Measurements from ENCODE around the gene NTM.

Gene NTM

DNA sequence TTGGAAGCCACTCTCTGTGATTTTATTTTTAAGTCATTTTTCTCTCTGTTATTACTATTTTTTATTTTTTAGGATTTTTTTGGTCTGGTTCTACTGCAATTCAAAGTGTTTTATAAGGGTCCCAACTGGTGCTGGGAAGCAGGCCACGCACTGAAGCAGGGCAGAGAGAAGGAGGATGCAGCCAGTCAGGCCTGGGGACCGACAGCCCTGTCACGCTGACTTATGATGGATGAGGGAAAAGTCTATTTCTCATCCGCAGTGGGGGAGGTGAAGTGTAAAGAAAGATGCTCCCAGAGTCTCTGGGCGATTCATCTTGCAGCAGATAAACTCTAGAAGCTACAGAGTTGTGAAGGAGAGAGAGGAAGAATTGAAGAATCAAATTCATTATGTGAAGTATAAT is 191.6 kb downstream of the NTM start:
- DNase-seq, result no peak

DNA sequence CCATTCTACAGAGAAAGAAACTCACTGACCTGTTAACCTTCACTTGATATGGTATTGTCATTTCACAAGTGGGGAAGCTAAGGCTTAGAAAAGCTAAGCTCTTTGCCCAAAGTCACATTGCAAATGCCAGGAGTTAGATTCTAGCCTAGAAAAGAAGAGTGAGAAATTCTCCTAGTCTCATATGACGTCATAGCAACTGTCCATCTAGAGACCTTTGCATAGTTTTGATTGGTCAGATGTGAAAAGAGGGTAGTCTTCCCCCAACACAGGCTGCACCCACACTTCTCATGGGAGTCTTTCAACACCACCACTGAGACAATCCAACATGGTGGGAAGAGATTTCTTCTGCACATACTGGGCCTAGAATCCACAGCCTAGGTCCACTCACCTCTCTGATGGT is 197.9 kb downstream of the NTM start:
- no peak for DNase-seq

DNA sequence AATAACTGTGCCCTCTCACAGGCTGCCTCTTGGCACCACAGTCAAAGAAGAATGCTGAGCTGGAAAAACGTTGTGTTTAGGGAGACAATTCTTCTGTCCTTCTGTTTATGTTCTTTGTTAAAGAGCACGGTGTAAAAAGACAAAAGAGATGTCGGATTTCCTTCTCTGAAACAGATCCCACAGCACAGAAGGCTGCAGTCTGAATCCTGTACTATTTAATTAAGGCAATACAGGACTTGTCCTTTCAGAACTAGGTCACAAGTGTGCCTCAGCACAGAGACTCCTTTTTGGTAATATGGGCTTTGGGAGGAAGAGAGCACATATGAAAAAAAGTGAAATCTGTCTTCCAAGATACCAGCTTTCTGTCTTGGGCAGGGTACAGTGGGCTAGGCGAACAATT is 201.2 kb downstream of the NTM start:
- DNase-seq, result no peak

DNA sequence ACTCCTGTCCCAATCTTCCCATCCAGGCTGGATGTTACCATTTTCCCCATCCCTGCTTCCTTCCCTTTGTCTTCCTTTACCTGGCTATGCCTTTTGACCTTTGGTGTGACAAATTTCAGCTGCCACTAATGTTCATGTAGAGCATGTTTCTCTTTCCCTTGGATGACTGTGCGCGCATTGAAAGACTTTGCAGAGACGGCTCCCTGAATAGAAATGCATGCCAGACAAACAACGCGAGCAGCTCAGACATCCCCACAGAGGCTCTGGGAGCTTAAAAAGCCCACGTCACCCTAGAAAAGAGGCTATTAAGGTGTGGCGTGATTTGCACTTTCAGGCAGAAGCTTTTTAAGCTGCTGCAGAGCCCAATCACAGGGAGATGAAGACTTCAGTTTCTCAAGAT is 202.0 kb downstream of the NTM start:
- no peak for DNase-seq

DNA sequence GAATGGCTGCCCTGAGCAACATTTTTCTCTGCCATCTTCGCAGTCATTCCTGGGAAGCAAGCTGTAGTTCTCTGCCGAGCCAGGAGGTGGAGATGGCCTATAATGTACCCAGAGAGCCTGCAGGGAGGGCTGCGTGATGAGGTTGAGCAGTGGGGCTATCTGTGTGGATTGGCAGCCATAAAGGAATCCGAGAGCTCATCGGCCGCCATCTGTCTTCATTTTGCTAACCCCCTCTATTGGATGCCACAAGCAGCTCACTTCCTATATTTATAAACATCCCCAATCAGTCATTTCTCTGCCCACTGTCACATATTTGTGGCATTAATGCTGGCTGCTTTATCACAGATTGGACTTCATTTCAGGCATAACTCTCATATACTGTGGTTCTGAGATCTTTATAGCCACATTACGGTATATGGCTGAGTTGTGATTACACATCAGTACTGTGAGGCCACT is 209.5 kb downstream of the NTM start:
- DNase-seq, result no peak

DNA sequence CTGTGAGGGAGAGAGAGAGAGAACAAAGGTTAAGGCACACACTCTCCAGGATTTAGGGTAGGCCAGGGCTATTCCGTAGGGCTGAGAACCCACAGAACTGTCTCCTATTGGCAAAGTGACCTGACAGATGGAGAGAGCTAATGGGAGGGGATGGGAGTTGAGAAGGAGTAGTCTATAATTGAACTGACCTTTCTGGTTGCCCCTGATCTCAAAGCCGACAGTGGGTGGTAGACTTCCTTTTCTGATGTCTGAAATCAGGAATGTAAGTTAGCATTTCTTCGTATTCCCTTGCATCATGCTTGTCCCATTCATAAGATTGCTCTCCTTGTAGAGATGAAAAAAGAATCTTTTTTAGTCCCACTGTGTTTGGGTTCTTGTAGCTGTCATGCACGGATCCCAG is 210.1 kb downstream of the NTM start:
- DNase-seq, result no peak

DNA sequence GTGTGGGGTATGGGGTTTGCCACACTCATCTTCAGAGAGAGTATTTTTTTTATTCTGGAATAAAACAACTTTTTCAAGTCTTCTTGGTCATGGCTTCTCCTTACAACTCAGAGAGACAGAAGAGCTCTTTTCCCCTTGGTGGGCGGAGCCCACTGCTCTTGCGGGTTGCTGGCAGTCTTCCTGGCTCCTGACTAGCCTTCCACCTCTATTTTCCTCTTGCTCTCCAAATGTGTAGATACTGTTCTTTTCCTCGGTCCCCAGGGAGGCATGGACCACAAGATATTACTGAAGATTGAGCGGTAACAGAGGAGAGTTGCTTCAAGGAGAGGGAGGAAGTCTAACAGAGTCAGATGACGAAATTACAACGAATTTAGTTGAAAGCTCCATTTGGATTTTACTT is 210.6 kb downstream of the NTM start:
- no peak for DNase-seq

DNA sequence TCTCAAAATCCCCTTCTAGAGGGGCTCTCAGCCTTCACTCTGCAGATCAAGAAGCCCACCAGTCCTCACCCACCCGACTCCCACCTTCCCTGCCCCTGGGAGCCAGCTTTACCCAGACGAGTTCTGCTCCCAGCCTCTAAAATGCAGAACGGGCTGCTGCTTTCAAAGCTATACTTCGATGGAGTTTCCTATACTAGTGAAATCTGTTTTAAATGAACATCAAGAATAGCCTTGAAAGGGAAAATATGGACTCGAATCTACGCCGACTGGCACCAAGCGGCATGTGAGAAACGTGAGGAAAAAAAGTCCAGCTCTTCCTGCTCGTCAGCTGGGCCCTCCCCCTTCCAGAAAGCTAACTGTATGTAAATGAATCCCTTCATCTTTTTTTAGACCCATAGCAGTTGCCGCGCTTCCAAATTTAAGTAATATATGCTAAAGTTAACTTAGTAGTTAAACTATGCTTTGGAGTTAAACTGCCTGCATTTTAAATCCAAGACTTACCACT is 211.7 kb downstream of the NTM start:
- no peak for DNase-seq

DNA sequence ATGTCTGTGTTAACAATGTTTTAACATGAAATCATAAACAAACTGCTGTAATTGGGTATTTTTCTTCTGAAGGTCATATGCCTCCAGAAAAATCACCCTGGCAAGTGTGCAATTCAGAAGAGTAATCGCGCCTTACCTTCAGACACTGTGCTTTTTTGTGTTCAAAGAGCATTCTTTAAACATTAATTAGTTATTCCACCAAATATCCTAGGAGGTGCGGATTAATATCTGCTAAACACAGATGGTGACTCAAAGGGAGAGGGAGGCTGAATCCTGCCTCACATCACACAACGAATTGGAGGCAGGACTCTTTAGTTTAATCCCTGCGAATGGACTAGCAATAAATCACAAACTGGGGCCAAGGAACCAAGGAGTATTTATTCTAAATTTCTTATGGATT is 213.0 kb downstream of the NTM start:
- DNase-seq, result no peak

DNA sequence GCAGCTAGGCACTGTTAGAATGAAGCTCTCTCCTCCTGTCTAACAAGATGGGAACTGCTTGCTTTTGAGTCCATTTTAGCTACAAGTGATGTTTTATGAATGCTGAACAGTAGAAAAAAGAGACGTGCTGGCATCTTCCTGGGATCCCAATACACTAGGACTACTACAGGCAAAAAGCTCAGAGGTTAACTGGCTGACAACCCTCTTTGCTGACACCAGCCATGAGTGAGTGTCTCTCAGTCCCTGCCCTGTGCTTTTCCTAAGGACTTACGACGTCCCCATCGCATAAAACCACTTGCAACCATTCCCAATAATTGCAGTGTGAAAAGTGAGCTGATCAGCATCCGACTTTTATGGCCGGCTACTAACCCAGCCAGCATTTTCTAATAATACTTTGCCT is 213.5 kb downstream of the NTM start:
- no peak for DNase-seq

DNA sequence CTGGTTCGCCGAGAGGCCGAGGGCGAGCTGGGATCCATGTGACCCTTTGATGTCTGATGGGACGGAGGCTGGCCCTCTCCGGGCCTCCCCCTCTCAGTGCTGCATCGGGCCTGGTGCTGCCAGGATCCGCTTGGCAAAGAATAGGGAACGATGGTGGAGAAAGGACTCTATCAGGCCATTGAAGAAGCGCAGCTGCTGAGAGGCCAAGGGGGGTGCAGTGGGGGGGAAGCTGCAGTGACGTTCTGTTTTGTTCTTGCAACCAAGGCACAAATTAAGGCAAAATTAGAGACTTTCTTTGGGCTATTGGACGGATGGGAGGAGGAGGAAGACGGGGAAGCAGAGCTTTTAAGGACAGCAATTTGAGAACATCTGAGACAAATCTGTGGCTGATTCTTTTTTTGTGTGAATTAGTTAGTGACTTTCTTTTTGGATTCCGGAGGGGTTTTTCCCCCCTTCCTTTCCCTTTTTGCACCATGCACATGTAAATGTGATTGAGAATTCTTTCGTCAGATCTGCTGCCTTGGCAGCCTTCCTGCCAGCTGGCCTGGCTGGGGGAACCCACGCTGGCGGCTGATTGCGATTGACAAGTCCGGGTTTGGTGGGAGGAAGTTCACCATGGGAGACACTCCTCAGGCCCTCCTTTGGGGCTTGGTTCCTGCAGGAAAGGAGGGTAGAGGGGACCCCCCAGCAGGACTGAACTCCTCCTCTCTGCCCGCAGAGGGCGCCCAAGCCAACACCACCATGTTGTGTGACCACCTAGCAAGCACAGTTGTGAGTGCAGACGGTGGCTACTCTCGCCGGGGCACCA is 214.6 kb downstream of the NTM start:
- DNase-seq, result no peak

DNA sequence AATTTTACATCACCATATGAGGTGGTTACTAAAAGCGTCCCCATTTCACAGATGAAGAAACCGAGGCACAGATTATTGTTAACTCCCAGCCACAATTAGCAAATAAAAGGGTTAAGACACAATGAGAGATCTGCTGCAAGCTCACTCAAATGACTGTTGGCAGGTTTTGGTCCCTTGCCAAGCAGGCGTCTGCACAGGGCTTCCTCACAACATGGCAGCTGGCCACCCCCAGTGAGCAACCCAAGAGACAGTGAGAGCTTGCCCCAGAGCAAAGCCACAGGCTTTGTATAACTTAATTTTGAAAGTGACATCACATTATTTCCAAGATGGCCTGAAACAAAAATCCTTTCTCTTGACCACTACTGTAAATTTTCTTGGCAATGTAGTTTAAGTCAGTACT is 217.6 kb downstream of the NTM start:
- no peak for DNase-seq

DNA sequence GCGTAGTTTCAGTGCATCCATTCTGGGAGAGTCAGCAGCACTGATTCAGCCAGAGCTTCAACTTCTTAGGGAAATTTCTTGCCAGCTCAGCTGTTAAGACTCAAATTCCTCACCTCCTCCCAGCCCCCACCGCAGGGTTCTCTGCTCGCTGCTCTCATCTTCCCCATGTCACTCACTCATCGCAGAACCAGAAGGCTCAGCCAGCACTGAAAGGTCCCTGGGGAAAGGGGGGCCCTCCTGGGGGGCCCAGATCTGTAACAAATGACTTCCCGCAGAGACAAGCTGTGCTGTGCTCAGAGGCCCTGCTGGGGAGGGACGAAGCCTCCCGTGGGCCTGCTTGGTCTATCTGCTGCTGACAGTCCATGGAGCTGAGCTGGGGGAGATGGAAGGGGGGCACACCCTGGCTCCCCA is 220.6 kb downstream of the NTM start:
- DNase-seq, result no peak

DNA sequence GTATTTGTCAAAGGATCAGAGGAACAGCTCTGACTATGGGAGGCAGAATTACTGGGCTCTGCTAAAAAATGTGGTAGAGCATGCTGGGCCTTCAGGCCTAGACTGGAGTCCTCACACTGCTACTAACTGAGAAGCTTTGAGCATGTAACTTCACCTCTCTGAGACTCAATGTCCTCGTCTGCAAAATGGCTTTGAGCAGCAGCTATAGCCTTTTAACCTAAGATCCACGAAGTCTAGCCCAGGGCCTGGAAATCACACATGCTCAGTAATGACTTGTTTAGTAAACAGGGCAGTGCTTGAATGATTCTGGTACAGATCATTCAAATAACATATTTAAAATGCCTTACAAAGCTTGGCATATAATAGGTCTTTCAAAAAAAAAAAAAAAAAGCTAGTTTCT is 221.7 kb downstream of the NTM start:
- no peak for DNase-seq

DNA sequence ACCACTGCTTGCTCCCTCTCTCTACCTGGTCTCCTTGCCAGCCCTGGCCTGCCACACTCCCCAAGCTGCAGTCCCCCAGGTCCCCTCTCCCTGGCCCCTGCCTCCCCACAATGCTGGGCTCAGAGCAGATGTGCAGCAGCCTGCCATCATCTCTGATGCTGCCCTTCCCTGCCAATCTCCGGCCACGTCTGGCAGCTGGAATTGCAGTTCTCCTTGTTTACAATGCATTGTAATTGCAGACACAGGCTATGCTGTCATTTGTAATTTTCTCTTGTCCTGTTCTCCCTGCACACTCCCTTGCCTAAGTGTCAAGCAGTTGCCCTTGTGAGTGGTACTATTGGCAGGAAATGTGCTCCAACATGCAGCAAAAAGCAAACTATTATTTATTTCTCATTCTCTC is 222.3 kb downstream of the NTM start:
- DNase-seq, result no peak

DNA sequence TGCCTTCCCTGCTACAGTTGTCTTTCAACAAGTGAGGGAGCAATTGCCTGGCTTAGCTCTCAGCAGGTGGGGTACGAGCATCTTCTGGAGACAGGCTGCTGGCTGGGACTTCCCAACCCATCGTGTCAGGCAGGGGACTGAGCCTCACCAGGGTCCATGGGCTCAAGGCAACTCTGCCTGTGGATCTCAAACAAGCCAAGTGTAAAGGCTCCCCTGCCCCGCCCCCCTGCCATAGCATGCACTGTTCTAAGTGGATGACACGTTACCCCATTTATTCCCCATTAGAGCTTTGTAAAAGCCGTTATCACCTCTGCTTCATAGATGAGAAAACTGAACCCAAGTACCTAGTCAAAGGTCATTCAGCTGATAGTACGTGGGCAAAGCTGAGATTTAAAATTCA is 222.9 kb downstream of the NTM start:
- no peak for DNase-seq

DNA sequence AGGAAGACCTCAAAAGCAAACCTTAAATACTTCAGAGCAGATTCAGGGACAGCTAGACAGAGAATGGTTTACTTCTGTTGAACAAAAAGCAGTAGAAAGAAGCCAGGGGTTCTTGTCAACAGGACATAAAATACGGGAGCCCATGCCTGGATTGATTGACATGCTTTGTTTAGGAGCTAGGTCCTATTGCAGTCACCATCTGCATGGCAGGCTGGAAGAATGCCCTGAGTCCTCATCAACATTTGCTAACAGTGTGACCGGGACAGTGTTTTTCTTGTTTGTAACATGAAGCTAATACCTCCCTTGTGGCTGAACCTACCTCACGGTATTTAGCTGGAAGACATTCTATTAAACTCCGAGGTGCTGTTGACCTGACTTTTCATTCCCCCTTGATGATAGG is 225.4 kb downstream of the NTM start:
- no peak for DNase-seq

DNA sequence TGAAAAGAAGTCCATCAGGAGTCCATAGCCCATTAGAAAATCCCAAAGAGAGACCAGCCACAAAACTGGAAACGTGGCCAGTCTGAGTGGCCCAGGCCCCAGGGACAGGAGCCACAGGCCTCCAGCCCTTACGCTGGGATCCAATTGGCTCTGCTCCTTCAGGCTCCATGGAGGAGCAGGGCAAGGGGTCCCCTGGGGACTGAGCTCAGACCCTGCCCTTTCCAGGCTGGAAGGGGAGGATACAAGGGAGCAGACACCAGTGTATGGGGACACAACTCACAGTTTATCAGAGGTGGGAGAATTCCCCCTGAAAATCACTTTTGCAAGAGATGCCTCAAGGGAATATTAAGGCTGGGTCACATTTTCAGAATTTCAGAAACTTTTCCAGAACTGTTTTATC is 227.5 kb downstream of the NTM start:
- no peak for DNase-seq

DNA sequence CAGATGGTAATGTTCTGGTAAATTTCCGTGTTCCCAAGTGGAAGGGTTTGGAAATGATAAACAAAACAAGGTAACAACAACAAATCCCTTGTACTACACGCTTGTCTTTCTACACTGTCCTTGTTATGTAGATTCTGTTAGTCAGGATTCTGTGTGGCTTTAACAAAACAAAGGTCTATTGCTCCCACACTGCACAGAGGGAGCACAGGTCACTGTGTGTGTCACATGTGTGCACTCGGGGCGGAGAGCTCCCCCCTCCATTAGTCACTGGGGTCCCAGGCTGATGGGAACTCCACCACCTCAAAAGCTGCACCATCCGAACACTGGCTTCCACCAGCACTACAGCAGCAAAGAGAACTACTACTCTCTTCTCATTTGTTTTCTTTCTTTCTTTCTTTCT is 227.9 kb downstream of the NTM start:
- DNase-seq, result no peak

DNA sequence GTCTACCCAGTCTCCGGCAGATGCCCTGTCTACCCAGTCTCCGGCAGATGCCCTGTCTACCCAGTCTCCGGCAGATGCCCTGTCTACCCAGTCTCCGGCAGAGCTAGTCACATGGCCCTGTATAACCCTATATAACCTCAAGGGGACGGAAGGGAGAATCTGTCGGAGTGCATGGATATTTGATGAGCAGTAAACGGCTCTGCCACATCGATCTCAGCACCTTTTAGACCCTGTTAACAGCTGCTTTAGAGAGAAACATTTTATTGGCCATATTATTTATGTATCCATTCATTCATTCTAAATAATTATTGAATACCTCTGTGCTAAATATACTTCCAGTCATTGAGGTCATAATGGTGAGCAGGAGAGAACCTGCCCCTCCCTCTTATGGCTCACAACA is 228.9 kb downstream of the NTM start:
- no peak for DNase-seq

DNA sequence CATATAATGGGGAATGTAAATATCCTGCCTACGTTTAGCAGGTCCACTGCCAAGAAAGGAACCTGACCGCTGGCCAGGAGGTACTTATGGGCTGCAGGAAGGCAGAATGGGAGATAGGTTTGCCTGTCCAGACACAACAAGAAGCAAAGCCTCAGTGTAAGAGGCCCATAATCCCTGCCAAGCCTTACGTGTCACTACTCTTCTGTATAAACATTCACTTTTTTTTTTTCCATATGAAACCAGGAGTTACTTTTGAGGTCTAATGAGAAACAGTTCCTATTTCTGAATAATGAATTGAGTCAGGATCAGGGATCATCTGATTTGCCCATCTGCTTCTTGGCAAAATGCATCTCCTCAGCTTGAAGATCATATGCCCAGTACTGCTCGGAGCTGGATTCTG is 230.2 kb downstream of the NTM start:
- DNase-seq, result no peak

DNA sequence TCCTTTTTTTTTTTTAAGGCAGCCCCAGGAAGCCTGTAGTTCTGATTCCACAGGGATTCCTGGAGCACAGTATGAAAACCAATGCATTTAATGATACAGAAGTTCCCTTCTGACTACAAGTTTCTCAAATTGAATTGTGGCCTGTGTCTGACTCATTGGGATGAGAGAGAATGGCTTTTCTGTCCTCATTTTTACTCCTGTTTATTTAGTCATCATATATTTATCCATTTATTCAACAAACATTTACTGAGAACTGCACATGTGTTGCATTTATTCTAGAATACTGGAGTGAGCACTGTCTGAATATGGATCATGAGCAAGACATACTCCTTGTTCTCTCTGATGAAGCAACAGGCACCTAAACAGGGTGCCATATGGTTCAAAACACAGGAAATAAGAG is 231.2 kb downstream of the NTM start:
- DNase-seq, result no peak

DNA sequence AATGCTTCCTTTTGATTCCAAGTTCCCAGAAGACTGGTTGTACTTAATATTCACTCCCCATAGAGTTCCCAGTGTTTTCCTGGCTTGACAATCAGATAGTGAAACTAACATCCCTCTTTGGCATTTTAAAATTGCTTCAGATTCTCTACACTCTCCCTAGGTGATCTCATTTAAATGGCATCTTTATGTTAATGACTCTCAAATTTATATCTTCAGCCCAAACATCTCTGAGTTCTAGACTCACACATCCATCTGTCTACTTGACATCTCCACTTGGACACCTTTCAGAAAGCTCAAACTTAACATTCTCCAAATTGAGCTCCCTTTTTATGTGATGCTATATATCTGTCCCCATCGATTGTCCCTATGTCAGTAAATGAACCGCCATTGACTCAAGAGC is 232.0 kb downstream of the NTM start:
- DNase-seq, result no peak

DNA sequence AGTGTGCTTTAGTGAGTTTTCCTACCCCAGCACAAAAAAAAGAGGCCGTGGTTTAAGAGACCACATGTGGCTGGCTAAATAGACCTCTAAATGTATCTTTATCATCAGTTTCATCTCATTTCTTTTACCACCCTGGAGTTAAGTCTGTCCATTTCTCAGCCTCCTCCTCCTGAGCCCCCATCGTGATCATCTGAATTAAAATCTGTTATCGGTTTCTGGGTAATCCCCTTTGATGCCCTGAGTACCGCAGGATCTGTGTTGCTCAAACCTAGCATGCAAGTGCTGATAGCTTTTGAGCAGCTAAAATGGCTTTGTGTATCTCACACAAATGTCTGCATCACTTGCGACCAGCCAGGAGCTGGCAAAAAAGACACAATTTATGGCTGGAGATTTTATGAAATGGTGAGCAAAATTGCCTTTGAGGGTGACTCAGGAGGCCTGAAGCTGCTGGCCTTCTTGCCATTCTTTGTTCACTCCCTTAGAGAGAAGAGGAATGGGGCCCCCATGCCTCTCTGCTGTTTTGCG is 236.5 kb downstream of the NTM start:
- no peak for DNase-seq

DNA sequence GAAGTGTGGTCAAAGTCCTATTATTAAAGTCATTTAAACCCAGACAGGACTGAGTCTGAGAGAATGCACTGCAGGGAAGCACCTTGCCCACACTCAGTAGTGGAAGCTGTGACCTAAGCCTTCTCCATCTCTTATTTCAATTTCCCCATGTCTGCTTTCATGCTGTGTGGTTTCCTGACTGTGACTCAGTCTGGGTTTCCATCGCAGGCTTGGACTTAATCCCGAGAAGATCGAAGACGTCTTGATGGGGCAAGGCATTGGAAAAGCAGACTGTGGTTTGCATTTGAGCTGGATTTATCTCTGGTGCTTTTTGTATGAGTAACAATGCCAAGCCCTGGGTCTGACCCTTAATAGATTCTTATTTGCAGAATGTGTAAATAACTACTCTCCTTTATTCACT is 238.9 kb downstream of the NTM start:
- DNase-seq, result no peak

Data from stimulated activated CD4-positive, alpha-beta T cell treated with anti-CD3 and anti-CD28 coated beads, Interleukin-1b, Interleukin-23, amount 100 ng/mL, for 48 hours (primary cell).